ENCODE results near the gene HOXA7.

Gene HOXA7

GRCh38 chr7:27130540-27131389 is 25.7 kb downstream of the HOXA7 start, which contains the start of gene HOXA4:
HOXA4 (minus strand) TSS chr7:27130757; CDS start chr7:27130733, 24 bp downstream.
- DNase-seq (ENCODE audit: low spot score), result peak; percentile 66
- no peak for TF ChIP-seq CTCF (IDR thresholded peaks at IDR 0.05)
- H3K27ac ChIP-seq, result peak within 1 kb of the TSS in 1 of 2 donors; percentile 81
- peak within 1 kb of the TSS; percentile 76 for H3K4me3 ChIP-seq

- no peak for TF ChIP-seq CTCF (IDR thresholded peaks at IDR 0.05)
- DNase-seq (ENCODE audit: low spot score), result peak; percentile 60
- Histone ChIP-seq H3K27ac (peak overlapping the region in 1 of 2 donors; percentile 81), H3K4me3 (peak overlapping the region; percentile 76)
These were observed 26.5 kb downstream of the HOXA7 start for GRCh38 chr7:27129729-27130539.

GRCh38 chr7:27128776-27129728 is 27.4 kb downstream of the HOXA7 start:
- peak; percentile 53 for DNase-seq (ENCODE audit: low spot score)

GRCh38 chr7:27128034-27128433 is 28.4 kb downstream of the HOXA7 start:
- DNase-seq (ENCODE audit: low spot score), result no peak
- Histone ChIP-seq H3K27ac (no peak overlapping the region), H3K4me3 (no peak overlapping the region)
- TF ChIP-seq CTCF (IDR thresholded peaks at IDR 0.05), result no peak

More at GRCh38 chr7:27128776-27129728, 27.4 kb downstream of the HOXA7 start:
- H3K4me3 ChIP-seq, result peak overlapping the region; percentile 76
- TF ChIP-seq CTCF (IDR thresholded peaks at IDR 0.05), result no peak
- no peak overlapping the region for H3K27ac ChIP-seq

- DNase-seq (ENCODE audit: low spot score), result no peak
- Histone ChIP-seq H3K27ac (no peak overlapping the region), H3K4me3 (no peak overlapping the region)
- no peak for TF ChIP-seq CTCF (IDR thresholded peaks at IDR 0.05)
These were observed 29.7 kb downstream of the HOXA7 start for GRCh38 chr7:27126596-27127327.

GRCh38 chr7:27125986-27126394 is 30.5 kb downstream of the HOXA7 start:
- TF ChIP-seq CTCF (IDR thresholded peaks at IDR 0.05), result no peak
- no peak for DNase-seq (ENCODE audit: low spot score)
- Histone ChIP-seq H3K4me3 (no peak overlapping the region), H3K27ac (no peak overlapping the region)

Data from coronary artery (tissue), 2 donors.